ENCODE measurements around the gene RGP1. TPM values are rescaled to one million over a fixed set of nuclear protein-coding genes. Genes with fewer than 3 reads are reported as not detected.
A peak's percentile ranks its signal among the peaks of the same experiment; 100 is the strongest.

RGP1 gene
- total and polyA plus RNA-seq, 10 donors, result 2.2 to 29.2 (median 21.2) TPM

GRCh38 chr9:35732185-35732799, 16.8 kb upstream of the RGP1 start, which contains the start of the genes CREB3 and TLN1:
TSS of gene CREB3 (plus strand) at chr9:35732666. CDS start at chr9:35732773, 107 bp downstream.
TSS of gene TLN1 (minus strand) at chr9:35732195. CDS start at chr9:35725694, 6,501 bp downstream.
- peak; percentile 100 for DNase-seq
- Histone ChIP-seq H3K9me3 (no peaks in the 10 kb centered on the region), H3K27me3 (replicated peaks in 1 of 7) (no peaks in the 10 kb centered on the region), H3K4me3 (peak within 1 kb of the TSS; percentile 66 to 90 (median 76)), H3K27ac (peak within 1 kb of the TSS; percentile 94 to 100 (median 98)), H3K4me1 (peaks cover 47 to 90% (median 71%) of the 10 kb centered on the region in 6 donors), H3K36me3 (peaks cover 7 to 46% (median 24%) of the 10 kb centered on the region in 6 donors)
- 0 to 1% (median 0%) methylated on average over 33 to 49 of the region's 49 CpGs for WGBS, 5 donors
- TF ChIP-seq POLR2A (IDR thresholded peaks at IDR 0.05) (peak in 1 of 3 donors; percentile 79), POLR2AphosphoS5 (IDR thresholded peaks at IDR 0.05) (peak; percentile 99), CTCF (IDR thresholded peaks at IDR 0.05 in 8 of 11, conservative IDR thresholded peaks at IDR 0.05 in 3 of 11) (peak in 4 of 11 experiments; percentile 26 to 50 (median 34))
- intact Hi-C loops (cut with DNase I; ENCODE audit: low total_unique reads), result loop anchor here (5.0 to 10.0 kb wide), 2 partner anchors 75 to 127 kb away; partner anchors contain the start of genes CCDC107, RMRP and TESK1

GRCh38 chr9:35732800-35733541, 16.1 kb upstream of the RGP1 start:
- WGBS, 5 donors, result 1 to 2% (median 1%) methylated on average over 14 of the region's 14 CpGs
- Histone ChIP-seq H3K4me1 (peaks cover 40 to 88% (median 65%) of the 10 kb centered on the region in 6 donors), H3K27ac (peak overlapping the region; percentile 94 to 100 (median 98)), H3K4me3 (peak overlapping the region; percentile 66 to 90 (median 76)), H3K36me3 (peaks cover 8 to 48% (median 31%) of the 10 kb centered on the region in 6 donors), H3K9me3 (no peaks in the 10 kb centered on the region), H3K27me3 (replicated peaks in 1 of 7) (no peaks in the 10 kb centered on the region)
- no peak for TF ChIP-seq CTCF (IDR thresholded peaks at IDR 0.05 in 8 of 11, conservative IDR thresholded peaks at IDR 0.05 in 3 of 11)
- TF ChIP-seq POLR2AphosphoS5 (IDR thresholded peaks at IDR 0.05), result no peak
- TF ChIP-seq POLR2A (IDR thresholded peaks at IDR 0.05), result no peak
- intact Hi-C loops (cut with DNase I; ENCODE audit: low total_unique reads), result loop anchor here (5.0 to 10.0 kb wide), 2 partner anchors 76 to 128 kb away; partner anchors contain the start of genes CCDC107, RMRP and TESK1
- no peak for DNase-seq

- 88 to 98% (median 94%) methylated on average over 3 of the region's 3 CpGs for whole genome bisulfite sequencing, 5 donors
- Histone ChIP-seq H3K4me3 (peak overlapping the region in 1 of 8 donors; percentile 90), H3K9me3 (no peaks in the 10 kb centered on the region), H3K36me3 (peaks cover 8 to 57% (median 43%) of the 10 kb centered on the region in 6 donors), H3K4me1 (peaks cover 29 to 77% (median 53%) of the 10 kb centered on the region in 6 donors), H3K27me3 (replicated peaks in 1 of 7) (no peaks in the 10 kb centered on the region), H3K27ac (peak overlapping the region in 3 of 8 donors; percentile 98 to 100 (median 99))
- no peak for DNase-seq
- intact Hi-C loops (cut with DNase I; ENCODE audit: low total_unique reads), result loop anchor here (5.0 to 10.0 kb wide), 2 partner anchors 77 to 129 kb away; partner anchors contain the start of genes CCDC107, RMRP and TESK1
- TF ChIP-seq CTCF (IDR thresholded peaks at IDR 0.05 in 8 of 11, conservative IDR thresholded peaks at IDR 0.05 in 3 of 11), result no peak
- TF ChIP-seq POLR2AphosphoS5 (IDR thresholded peaks at IDR 0.05), result no peak
- no peak for TF ChIP-seq POLR2A (IDR thresholded peaks at IDR 0.05)
Observed at GRCh38 chr9:35734096-35734495, 15.0 kb upstream of the RGP1 start.
